K562 (cell line): Measurements from ENCODE around the gene PTCH1. TPM values are rescaled to one million over a fixed set of nuclear protein-coding genes. Genes with fewer than 3 reads are reported as not detected.

ENCODE experiments used
- E2F1 ChIP-seq: sonication (generic); formaldehyde crosslinking; IDR thresholded peaks from 2 replicates; pipeline ENCODE4 v1.8.1; 2023; ENCODE audit warnings: mild to moderate bottlenecking, missing genetic modification reagents, moderate library complexity
- EGR1 ChIP-seq: fragments of 450-650 bp; conservative IDR thresholded peaks from 2 replicates; pipeline ENCODE4 v1.6.1; 2017; ENCODE audit warnings: mild to moderate bottlenecking
- NBN ChIP-seq: fragments of 450-650 bp; IDR thresholded peaks from 2 replicates; pipeline ENCODE4 v1.6.1; 2016; ENCODE audit warnings: low read depth, mild to moderate bottlenecking
- NFE2 ChIP-seq: IDR thresholded peaks from 2 replicates; pipeline ENCODE4 v1.6.1; 2014; ENCODE audit warnings: antibody characterized with exemption, low read depth
- NFRKB ChIP-seq: fragments of 450-650 bp; IDR thresholded peaks from 2 replicates; pipeline ENCODE4 v1.6.1; 2016; ENCODE audit warnings: low read depth
- SMAD3 ChIP-seq: fragments of 450-650 bp; formaldehyde crosslinking; conservative IDR thresholded peaks from 2 replicates; pipeline ENCODE4 v1.4.0; 2020; ENCODE audit warnings: mild to moderate bottlenecking
- ZNF212 ChIP-seq: fragments of 450-650 bp; formaldehyde crosslinking; IDR thresholded peaks from 2 replicates; pipeline ENCODE4 v1.4.0; 2020; ENCODE audit warnings: mild to moderate bottlenecking
- ZNF445 ChIP-seq: fragments of 250-450 bp; sonication (Bioruptor Pico); IDR thresholded peaks from 2 replicates; pipeline ENCODE4 v1.4.0; 2020; ENCODE audit warnings: low read depth, mild to moderate bottlenecking, moderate library complexity
- ZNF780A ChIP-seq: fragments of 250-450 bp; sonication (Bioruptor Pico); IDR thresholded peaks from 2 replicates; pipeline ENCODE4 v1.5.0; 2021; ENCODE audit warnings: mild to moderate bottlenecking
- polyA plus RNA-seq, 8 experiments: library from polyadenylated mRNA; depleted of rRNA in 4 of 8; stranded (reverse) in 5 of 8; unstranded in 3 of 8; fragments of >200 nt; fragmentation: Nextera tagmentation in 2 of 8; fragmentation: Illumina TruSeq in 1 of 8; extraction: Ambion mirVana in 2 of 8; extraction: Trizol in 1 of 8; gene quantifications; 2 replicates each; pipeline versions ENCODE4 v1.2.1 to v1.2.3, GENCODE V29; 2011 to 2014; ENCODE audit warnings: inconsistent platforms in 1 of 8, missing spikeins in 1 of 8
- total RNA-seq, 7 experiments: library from RNA; depleted of rRNA in 6 of 7; stranded (reverse); fragments of >200 nt in 6 of 7; fragmentation: Illumina TruSeq in 2 of 7; extraction: Trizol in 2 of 7; gene quantifications; 2 replicates each; pipeline versions ENCODE4 v1.2.1 to v1.2.3, GENCODE V29; 2011 to 2021; ENCODE audit warnings: low replicate concordance in 1 of 7
- TF ChIP-seq, protein P1 (sequence below), 2 experiments: fragments of 200-800 bp in 1 of 2; sonication (Bioruptor generic) in 1 of 2; sonication (generic) in 1 of 2; formaldehyde crosslinking in 1 of 2; IDR thresholded peaks in 1 of 2; conservative IDR thresholded peaks in 1 of 2; 2 replicates each; pipeline versions ENCODE4 v1.5.0 to v1.6.1; 2016 to 2020; ENCODE audit warnings: missing compliant biosample characterization in 1 of 2, missing genetic modification characterization in 1 of 2, missing genetic modification reagents in 1 of 2

Gene PTCH1
- total and polyA plus RNA-seq, 9 of the 15 experiments (the other 6 are each of a cell fraction or from before 2014, with no cell fraction given) = 0.70 to 9.9 (median 3.8) TPM

DNA sequence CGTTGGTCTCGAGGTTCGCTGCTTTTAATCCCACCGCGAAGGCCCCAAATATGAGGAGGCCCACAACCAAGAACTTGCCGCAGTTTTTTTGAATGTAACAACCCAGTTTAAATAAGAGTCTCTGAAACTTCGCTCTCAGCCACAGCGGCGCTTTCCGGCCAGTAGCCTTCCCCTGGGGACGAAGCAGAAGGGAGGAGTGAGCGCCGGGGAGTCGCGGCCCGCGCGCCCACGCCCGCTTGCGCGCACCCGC is 10.4 kb downstream of the PTCH1 start (continued):
- TF ChIP-seq E2F1 (CRISPR knock-in tag) (no peak), NFE2 (no peak), SMAD3 (CRISPR knock-in tag) (no peak), ZNF212 (CRISPR knock-in tag) (no peak), NFRKB (0 out of 2 replicates have a peak, but pooled peaks have one; percentile 12), ZNF780A (CRISPR knock-in tag) (no peak), NBN (no peak), ZNF445 (CRISPR knock-in tag) (no peak), EGR1 (0 out of 2 replicates have a peak, but pooled peaks have one; percentile 1)
- TF ChIP-seq, protein P1, sequence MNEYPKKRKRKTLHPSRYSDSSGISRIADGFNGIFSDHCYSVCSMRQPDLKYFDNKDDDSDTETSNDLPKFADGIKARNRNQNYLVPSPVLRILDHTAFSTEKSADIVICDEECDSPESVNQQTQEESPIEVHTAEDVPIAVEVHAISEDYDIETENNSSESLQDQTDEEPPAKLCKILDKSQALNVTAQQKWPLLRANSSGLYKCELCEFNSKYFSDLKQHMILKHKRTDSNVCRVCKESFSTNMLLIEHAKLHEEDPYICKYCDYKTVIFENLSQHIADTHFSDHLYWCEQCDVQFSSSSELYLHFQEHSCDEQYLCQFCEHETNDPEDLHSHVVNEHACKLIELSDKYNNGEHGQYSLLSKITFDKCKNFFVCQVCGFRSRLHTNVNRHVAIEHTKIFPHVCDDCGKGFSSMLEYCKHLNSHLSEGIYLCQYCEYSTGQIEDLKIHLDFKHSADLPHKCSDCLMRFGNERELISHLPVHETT (CRISPR knock-in tag; conservative IDR thresholded peaks at IDR 0.05 in 1 of 2, IDR thresholded peaks at IDR 0.05 in 1 of 2) = 0 out of 4 replicates have a peak, but pooled peaks of 1 of the 2 experiments have one; percentile 24
